Activated CD4-positive, alpha-beta T cell treated with anti-CD3 and anti-CD28 coated beads, Interleukin-2, amount 10 ng/mL, durations not matched to agents 7 days and 5 days (primary cell): ENCODE data around the gene PTRH2. TPM values are rescaled to one million over a fixed set of nuclear protein-coding genes. Genes with fewer than 3 reads are reported as not detected.

Experiments
- CTCF ChIA-PET: fragments of 350-600 bp; sonication (Branson Sonifier 250); formaldehyde crosslinking; loops from one replicate; lab custom pipeline; 2021; ENCODE audit warnings: antibody characterized with exemption; lab: Charles Lee
- POLR2A ChIA-PET: fragments of 350-600 bp; sonication (Branson Sonifier 250); formaldehyde crosslinking; loops from one replicate; lab custom pipeline; 2021; ENCODE audit warnings: antibody characterized with exemption; lab: Charles Lee
- DNase-seq: peaks from one replicate; pipeline ENCODE4 v3.0.0-alpha.2; 2020
- H3K27ac Mint-ChIP-seq: one replicate; pipeline ENCODE4 v1.8.0; 2021; ENCODE audit warnings: mild to moderate bottlenecking, moderate library complexity, mixed read lengths
- H3K27me3 Mint-ChIP-seq: one replicate; pipeline ENCODE4 v1.8.0; 2021; ENCODE audit warnings: mixed read lengths
- H3K36me3 Mint-ChIP-seq: one replicate; pipeline ENCODE4 v1.8.0; 2021; ENCODE audit warnings: low read depth, mixed read lengths
- H3K4me1 Mint-ChIP-seq: one replicate; pipeline ENCODE4 v1.8.0; 2021; ENCODE audit warnings: mixed read lengths
- H3K4me3 Mint-ChIP-seq: one replicate; pipeline ENCODE4 v1.8.0; 2021; ENCODE audit warnings: mild to moderate bottlenecking, moderate library complexity, mixed read lengths
- H3K9me3 Mint-ChIP-seq: one replicate; pipeline ENCODE4 v1.8.0; 2021; ENCODE audit warnings: mixed read lengths
- total RNA-seq, 2 experiments: library from RNA; stranded (reverse); gene quantifications; one replicate each; pipeline ENCODE4 v1.2.3, GENCODE V29; 2021

Gene PTRH2
- total RNA-seq, 2 experiments from 2014 or later, result 20.5 to 22.9 TPM

DNA sequence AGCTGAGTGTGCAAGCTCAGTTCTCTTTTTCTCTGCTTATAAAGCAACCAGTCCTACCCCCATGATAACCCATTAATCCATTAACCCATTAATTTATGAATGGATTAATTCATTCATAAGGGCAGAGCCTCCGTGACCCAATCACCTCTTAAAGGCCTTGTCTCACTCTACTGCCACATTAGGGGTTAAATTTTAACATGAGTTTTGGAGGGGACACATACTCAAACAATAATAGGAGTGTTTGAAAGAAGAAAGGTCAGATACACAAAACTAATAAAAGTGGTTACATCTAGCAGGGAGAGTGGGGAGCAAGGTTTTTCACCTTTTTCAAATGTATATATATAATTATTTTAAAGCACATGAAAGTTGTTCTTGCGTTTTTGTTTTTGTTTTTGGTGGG is 7.0 kb upstream of the PTRH2 start:
- Mint-ChIP-seq H3K4me3 (no peak overlapping the region), H3K4me1 (peaks cover 25% of the 10 kb centered on the region), H3K27me3 (no peaks in the 10 kb centered on the region), H3K36me3 (no peaks in the 10 kb centered on the region), H3K9me3 (no peaks in the 10 kb centered on the region), H3K27ac (no peak overlapping the region)
- DNase-seq, result no peak
- CTCF ChIA-PET, result interaction anchor here (0.7 kb wide), 1 partner anchor 43 kb away, joined by 5 read pairs; no protein-coding TSS in a partner anchor
- POLR2A ChIA-PET, result no interaction called here

DNA sequence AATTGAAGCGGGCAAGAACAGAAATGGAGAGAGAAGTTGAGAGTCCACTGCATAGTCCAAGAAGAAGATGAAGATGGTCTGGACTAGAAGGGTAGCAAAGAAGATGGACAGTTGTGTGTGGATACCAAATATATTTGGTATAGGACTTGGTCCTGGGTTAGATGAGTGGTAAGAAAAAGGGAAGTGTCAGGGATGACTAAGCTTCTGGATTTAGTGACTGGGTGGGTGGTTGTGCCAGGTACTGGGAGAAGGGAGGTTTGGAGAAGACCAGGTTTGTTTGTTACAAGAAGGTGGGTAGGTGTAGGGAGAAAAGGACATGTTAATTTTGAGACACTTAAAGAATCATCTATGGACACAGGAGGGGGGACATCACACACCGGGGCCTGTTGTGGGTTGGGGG is 5.6 kb upstream of the PTRH2 start:
- POLR2A ChIA-PET, result no interaction called here
- CTCF ChIA-PET, result no interaction called here
- no peak for DNase-seq
- no peaks in the 10 kb centered on the region for H3K36me3 Mint-ChIP-seq
- H3K27me3 Mint-ChIP-seq, result no peaks in the 10 kb centered on the region
- H3K9me3 Mint-ChIP-seq, result no peaks in the 10 kb centered on the region
- H3K27ac Mint-ChIP-seq, result no peak overlapping the region
- H3K4me3 Mint-ChIP-seq, result no peak overlapping the region
- H3K4me1 Mint-ChIP-seq, result peaks cover 32% of the 10 kb centered on the region

DNA sequence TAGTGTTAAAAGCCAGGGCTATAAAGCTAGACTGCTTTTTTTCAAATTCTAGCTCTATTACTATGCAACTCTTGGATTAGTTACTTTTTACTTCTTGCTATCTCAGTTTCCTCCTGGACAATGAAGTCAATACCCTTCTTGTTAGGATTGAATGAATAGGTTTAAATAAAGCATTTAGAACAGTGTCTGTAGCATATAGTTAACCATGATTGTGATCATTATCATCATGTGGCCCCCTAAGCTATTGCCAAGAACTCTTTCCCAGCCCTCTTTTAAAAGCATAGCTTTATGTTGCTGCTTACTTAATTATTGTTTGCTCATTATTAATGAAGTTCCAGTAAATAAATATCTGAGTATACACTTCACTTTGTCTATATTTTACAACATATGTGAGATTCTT is 4.7 kb upstream of the PTRH2 start:
- Mint-ChIP-seq H3K9me3 (no peaks in the 10 kb centered on the region), H3K4me1 (peaks cover 32% of the 10 kb centered on the region), H3K4me3 (no peak overlapping the region), H3K27me3 (no peaks in the 10 kb centered on the region), H3K36me3 (peaks cover 4% of the 10 kb centered on the region), H3K27ac (no peak overlapping the region)
- no peak for DNase-seq
- ChIA-PET POLR2A (no interaction called here), CTCF (interaction anchor here (0.7 kb wide), 1 partner anchor 430 kb away, joined by 3 read pairs; no protein-coding TSS in a partner anchor)

GRCh38 chr17:59707971-59708430 is 771 bp upstream of the PTRH2 start:
- Mint-ChIP-seq H3K4me1 (peaks cover 54% of the 10 kb centered on the region), H3K27me3 (no peaks in the 10 kb centered on the region), H3K9me3 (no peaks in the 10 kb centered on the region), H3K4me3 (peak overlapping the region; percentile 94), H3K27ac (peak overlapping the region; percentile 96), H3K36me3 (peaks cover 15% of the 10 kb centered on the region)
- DNase-seq, result no peak
- POLR2A ChIA-PET, result no interaction called here
- CTCF ChIA-PET, result interaction anchor here (1.0 to 2.2 kb wide), 3 partner anchors 12 to 257 kb away, joined by 3 to 10 read pairs (median 3); partner anchors contain the start of gene RNFT1

- no peak overlapping the region for H3K27ac Mint-ChIP-seq
- H3K9me3 Mint-ChIP-seq, result no peaks in the 10 kb centered on the region
- POLR2A ChIA-PET, result no interaction called here
- CTCF ChIA-PET, result interaction anchor here (0.9 to 1.4 kb wide), 3 partner anchors 13 to 36 kb away, joined by 3 to 5 read pairs (median 4); no protein-coding TSS in a partner anchor
- peaks cover 73% of the 10 kb centered on the region for H3K4me1 Mint-ChIP-seq
- no peak overlapping the region for H3K4me3 Mint-ChIP-seq
- DNase-seq, result no peak
- H3K36me3 Mint-ChIP-seq, result peaks cover 47% of the 10 kb centered on the region
- no peaks in the 10 kb centered on the region for H3K27me3 Mint-ChIP-seq
Measured at GRCh38 chr17:59702304-59702703, 4.9 kb downstream of the PTRH2 start.

DNA sequence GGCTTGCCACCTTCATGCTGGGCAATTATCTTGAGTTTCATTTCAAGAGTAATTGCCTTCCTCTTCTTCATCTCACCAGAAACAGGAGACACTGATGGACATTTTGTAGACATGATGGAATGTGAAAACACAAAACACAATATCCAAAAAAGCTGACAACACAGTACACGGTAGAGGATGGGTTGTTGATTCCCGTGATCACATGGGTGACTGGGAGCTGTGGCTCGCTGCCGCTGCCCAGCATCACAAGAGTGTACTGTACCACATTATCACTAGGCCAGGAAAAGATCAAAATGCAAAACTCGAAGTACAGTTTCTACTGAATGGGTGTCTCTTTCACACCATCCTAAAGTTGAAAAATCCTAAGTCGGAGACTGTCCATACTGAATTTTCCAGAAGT is 7.4 kb downstream of the PTRH2 start:
- no peak for DNase-seq
- H3K27ac Mint-ChIP-seq, result no peak overlapping the region
- ChIA-PET CTCF (interaction anchor here (0.6 to 1.3 kb wide), 3 partner anchors 30 to 164 kb away, joined by 3 to 7 read pairs (median 4); no protein-coding TSS in a partner anchor), POLR2A (no interaction called here)
- H3K9me3 Mint-ChIP-seq, result no peaks in the 10 kb centered on the region
- peaks cover 60% of the 10 kb centered on the region for H3K4me1 Mint-ChIP-seq
- peaks cover 56% of the 10 kb centered on the region for H3K36me3 Mint-ChIP-seq
- no peaks in the 10 kb centered on the region for H3K27me3 Mint-ChIP-seq
- H3K4me3 Mint-ChIP-seq, result no peak overlapping the region

GRCh38 chr17:59699218-59699617 is 8.0 kb downstream of the PTRH2 start:
- H3K9me3 Mint-ChIP-seq, result no peaks in the 10 kb centered on the region
- H3K4me3 Mint-ChIP-seq, result no peak overlapping the region
- DNase-seq, result no peak
- H3K27ac Mint-ChIP-seq, result no peak overlapping the region
- H3K27me3 Mint-ChIP-seq, result no peaks in the 10 kb centered on the region
- ChIA-PET POLR2A (no interaction called here), CTCF (interaction anchor here (1.2 to 1.3 kb wide), 2 partner anchors 29 to 44 kb away, joined by 3 to 4 read pairs; no protein-coding TSS in a partner anchor)
- H3K36me3 Mint-ChIP-seq, result peaks cover 60% of the 10 kb centered on the region
- H3K4me1 Mint-ChIP-seq, result peaks cover 58% of the 10 kb centered on the region

- DNase-seq, result no peak
- no peak overlapping the region for H3K4me3 Mint-ChIP-seq
- POLR2A ChIA-PET, result no interaction called here
- H3K27ac Mint-ChIP-seq, result peak overlapping the region; percentile 63
- no peaks in the 10 kb centered on the region for H3K27me3 Mint-ChIP-seq
- H3K9me3 Mint-ChIP-seq, result no peaks in the 10 kb centered on the region
- CTCF ChIA-PET, result no interaction called here
- H3K4me1 Mint-ChIP-seq, result peaks cover 52% of the 10 kb centered on the region
- H3K36me3 Mint-ChIP-seq, result peaks cover 65% of the 10 kb centered on the region
Measured at GRCh38 chr17:59698143-59698542, 9.1 kb downstream of the PTRH2 start.

GRCh38 chr17:59696682-59697277 is 10.4 kb downstream of the PTRH2 start:
- Mint-ChIP-seq H3K4me1 (peaks cover 42% of the 10 kb centered on the region), H3K27ac (no peak overlapping the region), H3K36me3 (peaks cover 65% of the 10 kb centered on the region), H3K27me3 (no peaks in the 10 kb centered on the region), H3K4me3 (no peak overlapping the region), H3K9me3 (no peaks in the 10 kb centered on the region)
- ChIA-PET POLR2A (no interaction called here), CTCF (interaction anchor here (0.5 to 0.7 kb wide), 2 partner anchors 181 to 572 kb away, joined by 3 to 4 read pairs; no protein-coding TSS in a partner anchor)
- no peak for DNase-seq

GRCh38 chr17:59695945-59696681 is 11.1 kb downstream of the PTRH2 start:
- Mint-ChIP-seq H3K4me1 (peaks cover 40% of the 10 kb centered on the region), H3K9me3 (no peaks in the 10 kb centered on the region), H3K27me3 (no peaks in the 10 kb centered on the region), H3K27ac (no peak overlapping the region), H3K36me3 (peaks cover 69% of the 10 kb centered on the region), H3K4me3 (no peak overlapping the region)
- DNase-seq, result no peak
- ChIA-PET CTCF (interaction anchor here (0.5 to 1.2 kb wide), 2 partner anchors 8 to 572 kb away, joined by 4 read pairs; no protein-coding TSS in a partner anchor), POLR2A (no interaction called here)

DNA sequence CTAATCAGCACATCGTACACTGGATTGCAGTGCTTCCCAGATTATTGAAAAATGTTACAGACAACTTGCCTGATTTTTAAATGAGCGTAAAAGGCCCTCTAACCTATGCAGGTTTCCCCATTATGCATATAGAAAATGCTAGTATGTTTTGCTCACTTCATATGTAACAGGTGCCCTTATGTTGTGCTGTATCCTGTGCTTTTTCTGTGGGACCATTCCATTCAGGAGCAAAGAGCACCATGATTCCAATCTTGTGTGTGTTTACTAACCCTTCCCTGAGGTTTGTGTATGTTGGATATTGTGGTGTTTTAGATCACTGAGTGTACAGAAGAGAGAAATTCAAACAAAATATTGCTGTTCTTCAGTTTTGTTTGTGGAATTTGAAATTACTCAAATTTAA is 12.9 kb downstream of the PTRH2 start:
- POLR2A ChIA-PET, result no interaction called here
- Mint-ChIP-seq H3K4me1 (peaks cover 24% of the 10 kb centered on the region), H3K36me3 (peaks cover 72% of the 10 kb centered on the region), H3K27ac (no peak overlapping the region), H3K4me3 (no peak overlapping the region), H3K9me3 (no peaks in the 10 kb centered on the region), H3K27me3 (no peaks in the 10 kb centered on the region)
- no peak for DNase-seq
- CTCF ChIA-PET, result no interaction called here

DNA sequence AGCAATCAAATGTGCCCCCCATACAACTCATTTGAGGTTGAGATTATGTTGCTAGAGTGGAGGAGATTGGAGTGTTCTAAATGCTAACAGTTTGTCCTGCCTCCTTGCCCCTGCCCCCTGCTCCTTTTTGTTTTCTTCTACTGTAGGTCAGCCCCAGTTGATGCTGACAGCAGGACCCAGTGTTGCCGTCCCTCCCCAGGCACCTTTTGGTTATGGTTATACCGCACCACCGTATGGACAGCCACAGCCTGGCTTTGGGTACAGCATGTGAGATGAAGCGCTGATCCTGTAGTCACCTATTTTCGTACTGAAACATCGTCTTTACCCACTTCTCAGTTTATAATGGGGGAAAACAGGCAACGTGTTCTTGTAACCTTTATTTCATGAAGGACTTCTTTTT is 13.6 kb downstream of the PTRH2 start:
- DNase-seq, result no peak
- ChIA-PET CTCF (no interaction called here), POLR2A (no interaction called here)
- Mint-ChIP-seq H3K9me3 (no peaks in the 10 kb centered on the region), H3K27me3 (no peaks in the 10 kb centered on the region), H3K36me3 (peaks cover 68% of the 10 kb centered on the region), H3K4me1 (peaks cover 16% of the 10 kb centered on the region), H3K27ac (no peak overlapping the region), H3K4me3 (no peak overlapping the region)

DNA sequence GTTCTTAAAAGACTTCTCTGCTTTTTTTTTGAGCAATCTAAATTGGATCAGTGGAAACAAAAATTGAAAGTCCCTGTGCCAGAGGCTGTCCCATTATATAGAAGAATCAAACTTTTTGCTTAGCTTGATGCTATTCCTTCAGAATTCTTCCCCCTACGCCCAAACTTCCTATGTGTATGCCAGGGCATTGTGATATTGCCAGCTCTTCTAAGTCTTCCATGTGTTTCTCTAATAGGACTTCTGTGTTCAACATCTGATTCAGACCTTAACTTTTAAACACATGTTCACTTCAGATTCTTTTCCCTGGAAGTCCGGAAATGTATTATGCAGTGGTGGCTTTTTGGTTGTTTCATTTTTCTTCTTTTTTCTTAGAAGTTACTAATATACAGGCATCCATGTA is 18.7 kb downstream of the PTRH2 start:
- ChIA-PET CTCF (interaction anchor here (0.6 to 2.7 kb wide), 2 partner anchors 18 to 80 kb away, joined by 3 to 6 read pairs; no protein-coding TSS in a partner anchor), POLR2A (no interaction called here)
- Mint-ChIP-seq H3K36me3 (peaks cover 62% of the 10 kb centered on the region), H3K27ac (no peak overlapping the region), H3K27me3 (no peaks in the 10 kb centered on the region), H3K9me3 (no peaks in the 10 kb centered on the region), H3K4me1 (peaks cover 6% of the 10 kb centered on the region), H3K4me3 (no peak overlapping the region)
- no peak for DNase-seq
